Measurements from ENCODE around the gene KRTAP5-3.
"Not testable (repeated sequence)": the region's sequence is repeated elsewhere in the genome, so short reads cannot be mapped to it uniquely, and the experiment has no call there.

The KRTAP5-3 gene

GRCh38 chr11:1592628-1593027, 15.6 kb downstream of the KRTAP5-3 start:
- no peak for DNase-seq (ENCODE audit: low read depth)
- no peak overlapping the region for H3K4me3 ChIP-seq (ENCODE audit: control insufficient read depth, low read depth, low read length)
- TF ChIP-seq CTCF (IDR thresholded peaks at IDR 0.05; ENCODE audit: control insufficient read depth, insufficient read depth, low read depth, low read length, missing control alignments), result no peak

GRCh38 chr11:1589996-1590395, 18.3 kb downstream of the KRTAP5-3 start:
- no peak for DNase-seq (ENCODE audit: low read depth)
- no peak for TF ChIP-seq CTCF (IDR thresholded peaks at IDR 0.05; ENCODE audit: control insufficient read depth, insufficient read depth, low read depth, low read length, missing control alignments)
- H3K4me3 ChIP-seq (ENCODE audit: control insufficient read depth, low read depth, low read length), result no peak overlapping the region

DNA sequence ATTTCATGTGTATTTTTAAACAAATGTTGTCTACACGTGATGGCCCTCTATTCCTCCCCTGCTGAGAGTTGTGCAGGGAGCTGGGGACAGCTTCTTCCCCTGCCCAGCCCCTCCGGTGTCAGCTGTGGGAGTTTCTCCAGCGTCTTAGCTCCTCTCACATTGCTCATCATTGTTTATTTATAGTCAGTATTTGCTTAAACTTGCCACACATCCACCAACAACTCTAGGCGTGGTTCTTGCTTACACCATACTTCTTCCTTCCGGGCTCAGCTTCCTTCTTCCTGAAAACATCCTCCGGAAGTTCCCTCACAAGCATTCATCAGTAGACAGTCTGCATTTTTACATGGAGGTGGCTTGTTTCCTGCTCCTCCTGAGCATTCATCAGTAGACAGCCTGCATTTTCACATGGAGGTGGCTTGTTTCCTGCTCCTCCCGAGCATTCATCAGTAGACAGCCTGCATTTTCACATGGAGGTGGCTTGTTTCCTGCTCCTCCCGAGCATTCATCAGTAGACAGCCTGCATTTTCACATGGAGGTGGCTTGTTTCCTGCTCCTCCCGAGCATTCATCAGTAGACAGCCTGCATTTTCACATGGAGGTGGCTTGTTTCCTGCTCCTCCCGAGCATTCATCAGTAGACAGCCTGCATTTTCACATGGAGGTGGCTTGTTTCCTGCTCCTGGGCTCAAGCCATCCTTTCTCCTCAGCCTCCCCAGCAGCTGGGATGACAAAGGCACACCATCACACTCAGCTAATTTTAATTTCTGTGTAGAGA, 18.9 kb downstream of the KRTAP5-3 start:
- H3K4me3 ChIP-seq (ENCODE audit: control insufficient read depth, low read depth, low read length); DNase-seq (ENCODE audit: low read depth): not testable (repeated sequence)

DNA sequence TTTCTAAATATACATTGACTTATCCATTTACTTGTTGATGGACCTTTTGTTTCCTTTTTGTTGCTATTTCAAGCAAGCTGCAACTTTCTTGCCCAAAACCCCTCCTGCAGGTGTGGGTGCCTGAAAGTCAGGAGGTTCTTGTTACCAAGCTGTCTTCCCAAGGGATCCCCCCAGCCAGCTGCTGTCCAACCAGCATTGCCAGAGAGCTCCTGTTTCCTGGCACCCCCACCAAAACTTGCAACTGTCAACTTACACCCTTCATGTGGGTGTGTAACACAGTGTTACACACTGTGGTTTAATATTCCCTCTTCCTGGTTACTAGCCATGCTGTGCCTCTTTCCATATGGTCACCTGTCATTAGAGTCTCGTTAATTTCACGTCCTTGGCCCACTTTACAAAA, 21.6 kb downstream of the KRTAP5-3 start:
- no peak overlapping the region for H3K4me3 ChIP-seq (ENCODE audit: control insufficient read depth, low read depth, low read length)
- DNase-seq (ENCODE audit: low read depth), result no peak
- TF ChIP-seq CTCF (IDR thresholded peaks at IDR 0.05; ENCODE audit: control insufficient read depth, insufficient read depth, low read depth, low read length, missing control alignments), result no peak

- DNase-seq (ENCODE audit: low read depth); H3K4me3 ChIP-seq (ENCODE audit: control insufficient read depth, low read depth, low read length): not testable (repeated sequence)
Observed at GRCh38 chr11:1584661-1585370, 23.4 kb downstream of the KRTAP5-3 start, which contains the start of gene KRTAP5-1. TSS of gene KRTAP5-1 (minus strand) at chr11:1585283. CDS start at chr11:1585249, 34 bp downstream.

DNA sequence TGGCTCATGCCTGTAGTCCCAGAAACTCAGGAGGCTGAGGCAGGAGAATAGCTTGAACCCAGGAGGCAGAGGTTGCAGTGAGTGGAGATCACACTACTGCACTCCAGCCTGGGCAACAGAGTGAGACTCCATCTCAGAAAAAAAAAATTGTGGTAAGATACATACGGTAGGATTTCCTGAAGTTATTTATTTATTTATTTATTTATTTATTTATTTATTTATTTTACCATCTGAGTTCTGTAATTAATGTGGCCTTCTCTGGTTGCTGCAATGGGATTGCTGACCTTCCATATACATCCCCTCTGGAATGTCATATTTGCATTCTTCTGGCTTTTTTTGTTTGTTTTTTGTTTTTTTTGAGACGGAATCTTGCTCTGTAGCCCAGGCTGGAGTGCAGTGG, 25.4 kb downstream of the KRTAP5-3 start:
- H3K4me3 ChIP-seq (ENCODE audit: control insufficient read depth, low read depth, low read length); DNase-seq (ENCODE audit: low read depth): not testable (repeated sequence)

DNA sequence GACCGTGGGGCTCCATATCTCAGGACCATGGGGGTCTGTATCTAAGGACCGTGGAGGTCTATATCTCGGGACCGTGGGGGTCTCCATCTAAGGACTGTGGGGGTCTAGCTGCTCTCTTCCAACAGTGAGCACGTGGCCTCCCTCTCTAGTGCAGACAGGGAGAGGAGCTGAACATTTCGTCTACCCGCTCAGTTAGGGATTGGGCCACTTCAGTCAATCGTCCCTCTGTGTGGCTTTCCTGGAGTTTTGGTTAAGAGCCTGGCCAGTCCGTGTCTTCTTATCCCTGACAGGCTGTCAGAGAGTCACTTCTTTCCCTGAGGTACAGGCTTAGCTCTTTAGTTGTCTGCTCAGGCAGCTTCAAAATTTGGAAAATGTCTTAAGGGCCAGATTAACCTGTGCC, 26.3 kb downstream of the KRTAP5-3 start:
- no peak overlapping the region for H3K4me3 ChIP-seq (ENCODE audit: control insufficient read depth, low read depth, low read length)
- TF ChIP-seq CTCF (IDR thresholded peaks at IDR 0.05; ENCODE audit: control insufficient read depth, insufficient read depth, low read depth, low read length, missing control alignments), result no peak
- no peak for DNase-seq (ENCODE audit: low read depth)

- TF ChIP-seq CTCF (IDR thresholded peaks at IDR 0.05; ENCODE audit: control insufficient read depth, insufficient read depth, low read depth, low read length, missing control alignments), result no peak
- no peak for DNase-seq (ENCODE audit: low read depth)
- no peak overlapping the region for H3K4me3 ChIP-seq (ENCODE audit: control insufficient read depth, low read depth, low read length)
Observed at GRCh38 chr11:1576825-1577224, 31.4 kb downstream of the KRTAP5-3 start.

GRCh38 chr11:1575756-1576155, 32.5 kb downstream of the KRTAP5-3 start:
- not testable (repeated sequence) for H3K4me3 ChIP-seq (ENCODE audit: control insufficient read depth, low read depth, low read length); DNase-seq (ENCODE audit: low read depth)
